Lower leg skin (tissue), 4 donors: ENCODE measurements around the gene UNC13B. TPM values are rescaled to one million over a fixed set of nuclear protein-coding genes. Genes with fewer than 3 reads are reported as not detected.
"Not testable (repeated sequence)": the region's sequence is repeated elsewhere in the genome, so short reads cannot be mapped to it uniquely, and the experiment has no call there.

ENCODE experiments used
- DNase-seq, 2 donors: peaks; one replicate each; pipeline ENCODE4 v3.0.0-alpha.2; 2019; ENCODE audit warnings: low spot score in 2 of 2
- H3K4me3 ChIP-seq: fragments of 200-600 bp; sonication (generic); 2 replicates; pipeline ENCODE4 v1.5.1; 2017; ENCODE audit warnings: mild to moderate bottlenecking, low read depth; ENCODE audit not compliant: poor library complexity, severe bottlenecking
- POLR2A ChIP-seq, 2 donors: fragments of 450-650 bp; IDR thresholded peaks; one replicate each; pipeline ENCODE4 v1.6.1; 2016 to 2017; ENCODE audit warnings: antibody characterized with exemption in 2 of 2, mild to moderate bottlenecking in 1 of 2, moderate library complexity in 1 of 2
- WGBS, 2 donors: methylation state at CpG; one replicate each; pipeline ENCODE4 v1.1.5; 2018; 5-methylcytosine and 5-hydroxymethylcytosine counted together
- intact Hi-C: fragments of 100-400 bp; cut with DNase I; formaldehyde crosslinking; loops from one replicate; pipeline ENCODE4 v1.15.0; 2023; ENCODE audit warnings: low total_unique reads
- total RNA-seq, 4 donors: library from RNA; depleted of rRNA; stranded (reverse); fragments of >200 nt; gene quantifications; one replicate each; pipeline ENCODE4 v1.1.0, GENCODE V29; 2016
- TF ChIP-seq, protein P1 (sequence below), 3 donors: fragments of 450-650 bp; IDR thresholded peaks; one replicate each; pipeline ENCODE4 v1.5.1; 2016; ENCODE audit warnings: antibody characterized with exemption in 3 of 3, mild to moderate bottlenecking in 3 of 3, moderate library complexity in 2 of 3

Gene UNC13B
- total RNA-seq, 4 donors from 2014 or later: 11.9 to 29.0 (median 27.5) TPM

DNA sequence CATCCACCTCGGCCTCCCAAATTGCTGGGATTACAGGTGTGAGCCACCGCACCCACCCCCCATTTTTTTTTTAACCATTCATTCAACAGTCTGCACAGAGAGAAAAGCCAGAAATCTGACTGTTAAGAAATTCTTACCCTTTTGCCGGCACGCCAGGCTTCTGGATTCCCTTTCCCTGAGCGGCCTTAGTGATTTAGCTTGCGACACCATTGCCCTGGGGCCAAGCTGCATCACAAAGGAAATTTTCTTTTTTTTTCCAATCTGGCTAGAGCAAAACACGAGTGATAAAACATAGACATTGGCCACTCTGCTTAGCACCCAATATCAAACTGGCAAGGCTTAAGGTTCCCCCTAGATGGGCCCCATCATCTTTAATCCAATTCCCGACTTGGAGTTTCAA, 24.9 kb upstream of the UNC13B start:
- no peak for TF ChIP-seq POLR2A (IDR thresholded peaks at IDR 0.05)
- TF ChIP-seq, protein P1, sequence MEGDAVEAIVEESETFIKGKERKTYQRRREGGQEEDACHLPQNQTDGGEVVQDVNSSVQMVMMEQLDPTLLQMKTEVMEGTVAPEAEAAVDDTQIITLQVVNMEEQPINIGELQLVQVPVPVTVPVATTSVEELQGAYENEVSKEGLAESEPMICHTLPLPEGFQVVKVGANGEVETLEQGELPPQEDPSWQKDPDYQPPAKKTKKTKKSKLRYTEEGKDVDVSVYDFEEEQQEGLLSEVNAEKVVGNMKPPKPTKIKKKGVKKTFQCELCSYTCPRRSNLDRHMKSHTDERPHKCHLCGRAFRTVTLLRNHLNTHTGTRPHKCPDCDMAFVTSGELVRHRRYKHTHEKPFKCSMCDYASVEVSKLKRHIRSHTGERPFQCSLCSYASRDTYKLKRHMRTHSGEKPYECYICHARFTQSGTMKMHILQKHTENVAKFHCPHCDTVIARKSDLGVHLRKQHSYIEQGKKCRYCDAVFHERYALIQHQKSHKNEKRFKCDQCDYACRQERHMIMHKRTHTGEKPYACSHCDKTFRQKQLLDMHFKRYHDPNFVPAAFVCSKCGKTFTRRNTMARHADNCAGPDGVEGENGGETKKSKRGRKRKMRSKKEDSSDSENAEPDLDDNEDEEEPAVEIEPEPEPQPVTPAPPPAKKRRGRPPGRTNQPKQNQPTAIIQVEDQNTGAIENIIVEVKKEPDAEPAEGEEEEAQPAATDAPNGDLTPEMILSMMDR (IDR thresholded peaks at IDR 0.05): no peak
- intact Hi-C loops: loop anchor here (10.0 kb wide), 1 partner anchor 328 kb away; no protein-coding TSS in a partner anchor

GRCh38 chr9:35140093-35140492, 21.7 kb upstream of the UNC13B start:
- TF ChIP-seq, protein P1 (IDR thresholded peaks at IDR 0.05): no peak
- TF ChIP-seq POLR2A (IDR thresholded peaks at IDR 0.05): no peak
- 81 to 86% methylated on average over 2 of the region's 2 CpGs for WGBS, 2 donors
- intact Hi-C loops: loop anchor here (10.0 kb wide), 1 partner anchor 735 kb away; the partner anchor contains the start of gene OR13J1
- no peak for DNase-seq
- no peak overlapping the region for H3K4me3 ChIP-seq

More for the DNA sequence above, 24.9 kb upstream of the UNC13B start:
- 58 to 71% methylated on average over 8 of the region's 8 CpGs for whole genome bisulfite sequencing, 2 donors
- no peak for DNase-seq
- H3K4me3 ChIP-seq: no peak overlapping the region

- no peak overlapping the region for H3K4me3 ChIP-seq
- intact Hi-C loops: loop anchor here (10.0 kb wide), 1 partner anchor 733 kb away; the partner anchor contains the start of gene OR13J1
- TF ChIP-seq, protein P1 (IDR thresholded peaks at IDR 0.05): no peak
- no peak for TF ChIP-seq POLR2A (IDR thresholded peaks at IDR 0.05)
- WGBS, 2 donors: 84 to 92% methylated on average over 5 of the region's 5 CpGs
- DNase-seq: no peak
Measured at GRCh38 chr9:35142037-35142436, 19.8 kb upstream of the UNC13B start.

- not testable (repeated sequence) for DNase-seq, H3K4me3 ChIP-seq
- WGBS, 2 donors: 69 to 76% methylated on average over 5 of the region's 5 CpGs
- intact Hi-C loops: loop anchor here (10.0 kb wide), 1 partner anchor 727 kb away; the partner anchor contains the start of gene OR13J1
Measured at GRCh38 chr9:35147941-35148563, 13.8 kb upstream of the UNC13B start.

DNA sequence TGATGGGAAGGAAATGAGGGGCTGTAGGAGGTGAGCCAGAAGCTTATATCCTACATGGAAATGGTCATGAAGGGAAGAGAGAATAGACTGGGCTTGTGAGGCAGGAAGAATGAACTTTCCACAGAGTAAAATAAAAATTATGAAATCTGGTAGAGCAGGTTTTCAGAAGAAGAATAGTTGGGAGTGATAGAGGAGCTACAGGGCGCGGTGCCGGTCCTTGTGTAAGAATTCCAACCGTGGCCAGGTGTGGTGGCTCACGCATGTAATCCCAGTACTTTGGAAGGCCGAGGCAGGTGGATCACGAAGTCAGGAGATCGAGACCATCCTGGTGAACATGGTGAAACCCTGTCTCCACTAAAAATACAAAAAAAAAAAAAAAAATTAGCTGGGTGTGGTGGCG, 8.9 kb upstream of the UNC13B start:
- WGBS, 2 donors: 53 to 72% methylated on average over 9 of the region's 9 CpGs
- no peak for TF ChIP-seq POLR2A (IDR thresholded peaks at IDR 0.05)
- TF ChIP-seq, protein P1 (IDR thresholded peaks at IDR 0.05): no peak
- intact Hi-C loops: no loop called here

DNA sequence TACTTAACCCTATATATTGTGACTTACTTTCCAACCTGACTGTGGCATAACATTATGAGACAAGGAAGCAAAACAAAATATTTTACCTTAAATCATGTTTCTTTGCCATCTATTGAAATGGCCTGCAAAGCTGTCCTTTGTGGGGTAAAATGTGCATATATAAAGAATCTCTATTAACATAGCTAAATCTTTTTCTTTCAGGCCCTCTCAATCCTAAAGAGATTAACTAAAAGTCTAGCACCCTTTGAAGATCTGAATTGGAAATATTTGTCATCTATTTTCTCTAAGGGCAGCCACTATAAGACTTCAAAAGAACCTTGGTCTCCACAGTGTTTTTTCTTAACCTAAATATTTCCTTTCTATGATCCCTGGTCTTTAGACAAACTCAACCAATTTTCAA, 5.0 kb upstream of the UNC13B start:
- intact Hi-C loops: no loop called here
- no peak overlapping the region for H3K4me3 ChIP-seq
- no peak for DNase-seq
- no peak for TF ChIP-seq POLR2A (IDR thresholded peaks at IDR 0.05)
- TF ChIP-seq, protein P1 (IDR thresholded peaks at IDR 0.05): no peak

More for the DNA sequence above, 8.9 kb upstream of the UNC13B start:
- H3K4me3 ChIP-seq: no peak overlapping the region
- DNase-seq: no peak

- DNase-seq, intact Hi-C loops, H3K4me3 ChIP-seq: not testable (repeated sequence)
- whole genome bisulfite sequencing, 2 donors: 45 to 48% methylated on average over 6 of the region's 6 CpGs
Measured at GRCh38 chr9:35157836-35158235, 4.0 kb upstream of the UNC13B start.
